HFF-Myc (cell line): ENCODE measurements around the gene OGT.

Source experiments
- DNase-seq: peaks from one replicate; pipeline ENCODE4 v3.0.0-alpha.2; 2011; ENCODE audit warnings: low read depth; ENCODE audit errors: extremely low read depth
- H3K4me3 ChIP-seq: replicated peaks from 2 replicates; pipeline ENCODE4 v1.5.1; 2011; ENCODE audit warnings: low read depth, mild to moderate bottlenecking, control low read depth, low read length
- TF ChIP-seq, protein P1 (sequence below): IDR thresholded peaks from 2 replicates; pipeline ENCODE4 v1.5.1; 2012; ENCODE audit warnings: mild to moderate bottlenecking, low read depth, low read length, control low read depth; ENCODE audit errors: missing control alignments

Gene OGT

DNA sequence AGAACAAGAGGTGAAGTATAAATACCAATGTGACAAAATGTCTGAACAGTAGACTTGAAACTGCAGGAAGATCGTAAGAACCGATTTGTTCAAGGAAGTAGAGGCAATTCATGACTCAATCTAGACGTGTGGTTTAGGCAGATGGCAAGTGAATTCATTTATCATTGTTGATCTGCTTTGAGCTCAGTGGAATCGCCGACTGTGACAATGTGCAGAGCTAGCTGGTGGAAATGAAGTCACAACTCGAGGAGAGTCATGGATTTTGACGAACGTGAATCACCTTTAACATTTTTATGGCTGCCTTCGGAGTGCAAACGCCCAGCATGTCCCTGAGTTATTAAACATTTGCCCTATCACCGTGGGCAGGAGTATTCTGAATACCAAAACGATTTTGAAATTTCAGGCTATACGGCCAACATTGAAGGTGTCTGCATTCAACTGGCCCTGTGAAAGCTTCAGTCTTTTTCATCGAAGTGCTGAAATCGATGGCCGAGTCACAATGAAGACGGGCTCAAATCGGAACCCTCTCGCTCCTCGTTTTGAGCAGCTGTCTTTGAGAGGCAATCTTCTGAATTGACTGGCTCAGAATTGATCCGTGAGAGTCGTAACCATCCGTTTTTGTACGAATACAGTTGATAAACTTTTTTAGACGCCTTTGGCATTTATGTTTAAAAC lies 689 bp upstream of the OGT start:
- DNase-seq = no peak
- peak overlapping the region; percentile 79 for H3K4me3 ChIP-seq
- TF ChIP-seq, protein P1, sequence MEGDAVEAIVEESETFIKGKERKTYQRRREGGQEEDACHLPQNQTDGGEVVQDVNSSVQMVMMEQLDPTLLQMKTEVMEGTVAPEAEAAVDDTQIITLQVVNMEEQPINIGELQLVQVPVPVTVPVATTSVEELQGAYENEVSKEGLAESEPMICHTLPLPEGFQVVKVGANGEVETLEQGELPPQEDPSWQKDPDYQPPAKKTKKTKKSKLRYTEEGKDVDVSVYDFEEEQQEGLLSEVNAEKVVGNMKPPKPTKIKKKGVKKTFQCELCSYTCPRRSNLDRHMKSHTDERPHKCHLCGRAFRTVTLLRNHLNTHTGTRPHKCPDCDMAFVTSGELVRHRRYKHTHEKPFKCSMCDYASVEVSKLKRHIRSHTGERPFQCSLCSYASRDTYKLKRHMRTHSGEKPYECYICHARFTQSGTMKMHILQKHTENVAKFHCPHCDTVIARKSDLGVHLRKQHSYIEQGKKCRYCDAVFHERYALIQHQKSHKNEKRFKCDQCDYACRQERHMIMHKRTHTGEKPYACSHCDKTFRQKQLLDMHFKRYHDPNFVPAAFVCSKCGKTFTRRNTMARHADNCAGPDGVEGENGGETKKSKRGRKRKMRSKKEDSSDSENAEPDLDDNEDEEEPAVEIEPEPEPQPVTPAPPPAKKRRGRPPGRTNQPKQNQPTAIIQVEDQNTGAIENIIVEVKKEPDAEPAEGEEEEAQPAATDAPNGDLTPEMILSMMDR = no peak

- H3K4me3 ChIP-seq = peak overlapping the region; percentile 79
- TF ChIP-seq, protein P1 = no peak
- DNase-seq = no peak
These were observed 579 bp downstream of the OGT start for GRCh38 chrX:71533516-71533850.

DNA sequence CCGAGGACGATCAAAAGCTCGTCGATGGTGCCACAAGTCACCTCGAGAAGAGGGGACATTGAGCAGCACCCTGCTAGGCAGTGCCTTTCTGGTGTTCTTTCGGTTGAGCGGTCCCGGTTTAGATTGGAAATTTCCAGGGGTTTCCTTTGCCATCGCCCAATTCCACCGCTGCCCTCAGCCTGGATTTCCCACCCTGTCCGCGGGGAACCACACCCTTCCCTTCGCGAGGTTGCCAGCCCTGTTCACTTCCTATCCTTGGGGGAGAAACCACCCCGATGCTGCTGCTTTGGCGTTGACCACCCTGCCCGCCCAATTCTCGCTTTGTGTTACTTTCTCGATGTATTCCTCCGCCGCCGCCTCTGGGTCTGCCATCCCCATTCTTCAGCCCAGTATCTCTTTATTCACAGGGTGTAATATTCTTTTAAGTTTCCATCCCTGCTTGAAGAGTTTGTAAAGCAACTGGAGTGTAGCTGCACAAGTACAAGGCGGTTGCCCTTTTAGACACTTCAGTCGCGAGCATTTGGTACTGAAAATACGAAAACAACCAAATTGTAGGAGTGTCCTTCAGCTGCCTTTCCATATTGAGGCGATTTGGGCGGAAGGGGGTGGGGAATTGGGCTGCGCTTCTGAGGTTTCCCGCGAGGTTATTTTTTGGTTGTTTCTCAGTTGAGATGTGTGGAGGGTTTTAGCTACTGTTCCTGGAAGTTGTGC lies 1.1 kb downstream of the OGT start:
- DNase-seq = no peak
- H3K4me3 ChIP-seq = peak overlapping the region; percentile 79
- TF ChIP-seq, protein P1 = no peak

GRCh38 chrX:71534773-71535544 lies 2.1 kb downstream of the OGT start:
- peak overlapping the region; percentile 79 for H3K4me3 ChIP-seq
- TF ChIP-seq, protein P1 = no peak
- no peak for DNase-seq

DNA sequence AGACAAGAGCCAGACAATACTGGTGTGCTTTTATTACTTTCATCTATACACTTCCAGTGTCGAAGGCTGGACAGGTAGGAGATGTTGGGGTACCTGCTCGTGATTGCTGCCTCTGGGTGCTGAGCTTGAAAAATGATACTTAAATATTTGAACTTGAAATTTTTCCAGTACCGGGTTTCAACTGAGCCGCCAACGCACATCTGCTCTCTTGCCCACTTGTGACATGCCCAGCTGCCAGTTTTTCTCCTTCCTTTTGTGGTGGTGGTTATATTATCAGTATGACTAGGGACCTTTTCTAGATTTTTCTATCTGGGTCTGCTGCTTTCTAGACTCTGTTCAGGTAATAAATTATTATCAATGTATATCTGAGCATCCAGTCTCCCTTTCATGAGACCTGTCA lies 3.4 kb downstream of the OGT start:
- peak overlapping the region; percentile 79 for H3K4me3 ChIP-seq
- TF ChIP-seq, protein P1 = no peak
- DNase-seq = no peak

DNA sequence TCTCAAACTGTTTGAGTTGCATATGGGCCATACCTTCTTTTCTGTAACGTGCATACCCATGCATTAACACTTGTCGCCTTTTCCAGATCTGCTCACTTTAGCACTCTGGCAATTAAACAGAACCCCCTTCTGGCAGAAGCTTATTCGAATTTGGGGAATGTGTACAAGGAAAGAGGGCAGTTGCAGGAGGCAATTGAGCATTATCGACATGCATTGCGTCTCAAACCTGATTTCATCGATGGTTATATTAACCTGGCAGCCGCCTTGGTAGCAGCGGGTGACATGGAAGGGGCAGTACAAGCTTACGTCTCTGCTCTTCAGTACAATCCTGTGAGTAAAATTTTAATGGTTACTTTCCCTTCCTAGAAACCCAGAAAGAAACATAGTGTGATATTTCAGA lies 4.8 kb downstream of the OGT start:
- no peak for DNase-seq
- 0 out of 2 replicates have a peak overlapping the region, but pooled peaks have one; percentile 4 for H3K4me3 ChIP-seq
- TF ChIP-seq, protein P1 = no peak
